Measurements from ENCODE around the gene SLC25A1. TPM values are rescaled to one million over a fixed set of nuclear protein-coding genes. Genes with fewer than 3 reads are reported as not detected.

Gene SLC25A1
- total RNA-seq (2013; cell fraction: nucleolus; rRNA removed) = 13.4 and 14.8 TPM in 2 replicates
- 64.5 and 75.9 TPM in 2 replicates for total RNA-seq (2014; rRNA removed)
- total RNA-seq (2014; rRNA removed; fragmentation: Illumina TruSeq; extraction: Trizol) = 18.9 and 20.2 TPM in 2 replicates
- total RNA-seq (2021) = 79.0 and 90.6 TPM in 2 replicates
- polyA plus RNA-seq (2011; ENCODE audit: low read depth) = 30.4 TPM
- 9.9 and 21.2 TPM in 2 replicates for polyA plus RNA-seq (2011; rRNA removed)
- 54.7 and 56.4 TPM in 2 replicates for polyA plus RNA-seq (2011; cell fraction: cytosol; rRNA removed)
- 41.4 and 46.8 TPM in 2 replicates for polyA plus RNA-seq (2011; cell fraction: nucleus; rRNA removed)
- 57.4 and 70.6 TPM in 2 replicates for polyA plus RNA-seq (2012)
- 10.8 and 27.5 TPM in 2 replicates for polyA plus RNA-seq (2014; fragmentation: Illumina TruSeq; extraction: Trizol)
- polyA plus RNA-seq (2014; fragmentation: Nextera tagmentation; extraction: Ambion mirVana) = 1 to 10 TPM; 2.3 to 7.8 TPM
- polyA plus RNA-seq (2014; rRNA removed) = 59.8 and 67.2 TPM in 2 replicates
- polyA plus RNA-seq (2016; fragmentation: Nextera tagmentation; extraction: Ambion mirVana) = 10 to 100 TPM; 33.2 to 75.3 TPM
- polyA minus RNA-seq (2011; rRNA and poly(A)+ RNA removed) = 17.8 and 31.0 TPM in 2 replicates
- 17.1 and 18.1 TPM in 2 replicates for polyA minus RNA-seq (2011; cell fraction: cytosol; rRNA and poly(A)+ RNA removed)
- 8.6 and 17.0 TPM in 2 replicates for polyA minus RNA-seq (2011; cell fraction: nucleus; rRNA and poly(A)+ RNA removed)
- percentile 69 among the genes with signal in this experiment for Bru-seq, nascent RNA
- BruChase-seq, experiment 1, labeled RNA remaining after a 6-hour chase = percentile 81 among the genes with signal in this experiment
- BruChase-seq, experiment 2, labeled RNA remaining after a 2-hour chase = percentile 67 among the genes with signal in this experiment
- long read RNA-seq, experiment 1, transcript SLC25A1-202 (9 exons, 1,514 nt) = minor isoform, 5 of 67 reads
- long read RNA-seq, experiment 1, transcript SLC25A1-201 (9 exons, 1,648 nt) = major isoform, 46 of 67 reads
- long read RNA-seq, experiment 1, partial matches to known transcripts = 7 of 67 reads
- long read RNA-seq, experiment 1, other reads (novel, unspliced or antisense) = 9 of 67 reads
- long read RNA-seq, experiment 2, partial matches to known transcripts = 3 of 6 reads
- long read RNA-seq, experiment 2, other reads (novel, unspliced or antisense) = 1 of 6 reads

DNA sequence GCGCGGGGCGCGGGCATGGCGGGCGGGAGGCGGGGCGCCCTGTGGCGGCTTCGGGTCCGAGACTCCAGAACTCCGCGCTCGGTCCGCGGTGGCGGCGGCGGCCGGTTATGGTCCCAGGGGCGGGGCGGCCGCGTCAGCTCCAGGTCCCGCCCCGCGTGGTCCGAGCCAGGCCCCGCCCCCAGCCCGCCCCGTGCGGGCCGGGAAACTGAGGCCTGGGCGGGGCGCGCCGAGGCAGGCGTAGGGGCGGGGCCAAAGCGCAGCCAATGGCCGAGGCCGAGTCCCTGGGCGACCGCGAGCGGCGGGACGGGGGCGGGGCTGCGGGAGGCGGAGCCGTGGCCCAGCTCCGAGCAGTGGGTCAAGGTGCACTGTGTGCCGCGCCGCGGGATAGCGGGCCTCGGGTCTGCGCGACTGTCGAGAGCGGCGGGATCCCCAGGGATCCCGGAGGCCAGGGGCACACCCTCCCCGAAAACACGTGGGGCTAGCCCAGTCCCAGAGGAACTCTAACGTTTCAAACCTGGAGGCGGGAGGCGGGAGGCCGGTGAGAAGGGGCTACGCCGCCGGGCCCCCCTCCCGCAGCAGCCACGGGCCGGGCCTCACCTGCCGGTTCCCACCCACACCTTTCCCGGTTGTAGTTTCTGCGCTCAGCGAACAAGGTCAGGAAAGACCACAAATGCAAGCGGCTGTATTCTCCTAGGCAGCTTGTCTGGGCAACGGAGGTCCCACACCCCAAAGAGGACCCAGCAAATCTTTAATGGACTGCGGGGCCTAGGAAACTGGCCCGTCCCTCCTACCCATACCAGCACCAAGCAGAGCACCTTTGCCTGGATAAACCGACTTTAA lies at the start of gene SLC25A1:
TSS of gene SLC25A1 (minus strand) at position 80 of the 840 bp plus-strand sequence. CDS start at position 17, 63 bp downstream.
- Histone ChIP-seq H4K20me1 (ENCODE audit: control insufficient read depth, insufficient read depth) (no peaks in the 10 kb centered on the region), H3K9me3 (replicated peaks; ENCODE audit: control insufficient read depth, insufficient read depth, low read length) (no peaks in the 10 kb centered on the region), H3K36me3 (ENCODE audit: control insufficient read depth in 2 of 2, insufficient read depth in 2 of 2, low read length in 1 of 2) (no peaks in the 10 kb centered on the region; a peak in 1 of 4 replicates), H2AFZ (ENCODE audit: control insufficient read depth, low read depth, low read length) (peak within 1 kb of the TSS; percentile 85), H3K27me3 (replicated peaks in 1 of 2; ENCODE audit: control insufficient read depth in 2 of 2, insufficient read depth in 2 of 2, low read length in 1 of 2) (peaks cover 0 to 1% of the 10 kb centered on the region in 2 experiments; a peak in 1 of 4 replicates), H3K9ac (ENCODE audit: control insufficient read depth, insufficient read depth, low read length) (peak within 1 kb of the TSS; percentile 72), H3K4me1 (ENCODE audit: control insufficient read depth, insufficient read depth, low read length) (peaks cover 22% of the 10 kb centered on the region), H3K4me3 (peak within 1 kb of the TSS; percentile 76), H3K27ac (ENCODE audit: control insufficient read depth, insufficient read depth) (peak within 1 kb of the TSS; percentile 74), H3K79me2 (ENCODE audit: control insufficient read depth, insufficient read depth, low read length) (peaks cover 22% of the 10 kb centered on the region), H3K4me2 (ENCODE audit: control insufficient read depth, insufficient read depth) (peak within 1 kb of the TSS; percentile 98)
- BruUV-seq (replicated peaks) = no TSS peak
- ChIA-PET SMC1A (ENCODE audit: uncharacterized antibody, unreplicated experiment) (interaction anchor here (0.7 to 3.0 kb wide), 6 partner anchors 21 to 431 kb away, joined by 3 to 19 read pairs (median 3); partner anchors contain the start of genes CDC45, ESS2 and UFD1), POLR2A (interaction anchor here (0.6 to 1.1 kb wide), 6 partner anchors 9 to 268 kb away, joined by 3 read pairs; partner anchors contain the start of genes C22orf39 and ESS2), CTCF (interaction anchor here (0.5 to 3.6 kb wide), 27 partner anchors 9 to 451 kb away, joined by 3 to 36 read pairs (median 4); partner anchors contain the start of genes C22orf39, CDC45 and ESS2), RAD21 (ENCODE audit: unreplicated experiment) (interaction anchor here (0.8 to 2.3 kb wide), 18 partner anchors 35 to 451 kb away, joined by 3 to 21 read pairs (median 4); partner anchors contain the start of genes C22orf39, CDC45, ESS2 and HIRA)
- FAIRE-seq (peak; percentile 61), DNase-seq (ENCODE audit: low read depth, low spot score) (peak; percentile 39), ATAC-seq (peak; percentile 88)
- in situ Hi-C loops (cut with MboI) = no loop called here
- 1% methylated on average over 33 of the region's 86 CpGs for WGBS (ENCODE audit: insufficient coverage, insufficient replicate concordance, low lambda C conversion rate, missing lambda C conversion rate)
- intact Hi-C loops (cut with micrococcal nuclease; ENCODE audit: unreplicated experiment) = loop anchor here (2.0 to 5.0 kb wide), 4 partner anchors 34 to 452 kb away; partner anchors contain the start of genes C22orf39, ESS2, HIRA and MRPL40
- TF ChIP-seq CHD4 (IDR thresholded peaks at IDR 0.05) (no peak), ETV6 (conservative IDR thresholded peaks at IDR 0.05 in 1 of 2, IDR thresholded peaks at IDR 0.05 in 1 of 2; ENCODE audit: borderline replicate concordance in 1 of 2, low read depth in 1 of 2) (no peak), BHLHE40 (IDR thresholded peaks at IDR 0.05; ENCODE audit: borderline replicate concordance in 1 of 2, low read depth in 2 of 2, low read length in 1 of 2) (peak in 1 of 2 experiments; percentile 47; a peak in 1 of 4 replicates), MXI1 (IDR thresholded peaks at IDR 0.05; ENCODE audit: low read depth, low read length) (peak; percentile 58; the same call in 1 of the 2 replicates), NR2C1 (IDR thresholded peaks at IDR 0.05) (peak; percentile 59), NR2F1 (conservative IDR thresholded peaks at IDR 0.05) (peak; percentile 37; the same call in 1 of the 2 replicates), MEF2B (IDR thresholded peaks at IDR 0.05; ENCODE audit: partially characterized antibody, poor library complexity, severe bottlenecking) (peak; percentile 47), LARP7 (IDR thresholded peaks at IDR 0.05) (no peak), SMAD5 (IDR thresholded peaks at IDR 0.05; ENCODE audit: low read depth) (no peak), NFYB (IDR thresholded peaks at IDR 0.05; ENCODE audit: insufficient read depth, low read depth, low read length) (no peak), ZBED1 (IDR thresholded peaks at IDR 0.05; ENCODE audit: borderline replicate concordance) (no peak), POLR2A (IDR thresholded peaks at IDR 0.05; ENCODE audit: low read depth, low read length) (peak; percentile 59), RUNX3 (IDR thresholded peaks at IDR 0.05; ENCODE audit: low read length) (peak; percentile 15; the same call in 1 of the 2 replicates), SP1 (IDR thresholded peaks at IDR 0.05; ENCODE audit: low read depth, low read length) (peak; percentile 45), GATAD2B (conservative IDR thresholded peaks at IDR 0.05; ENCODE audit: low read depth) (peak; percentile 76), CHD2 (IDR thresholded peaks at IDR 0.05; ENCODE audit: borderline replicate concordance, low read depth, low read length) (peak; percentile 42; the same call in 1 of the 2 replicates)
- TF ChIP-seq, protein P1, sequence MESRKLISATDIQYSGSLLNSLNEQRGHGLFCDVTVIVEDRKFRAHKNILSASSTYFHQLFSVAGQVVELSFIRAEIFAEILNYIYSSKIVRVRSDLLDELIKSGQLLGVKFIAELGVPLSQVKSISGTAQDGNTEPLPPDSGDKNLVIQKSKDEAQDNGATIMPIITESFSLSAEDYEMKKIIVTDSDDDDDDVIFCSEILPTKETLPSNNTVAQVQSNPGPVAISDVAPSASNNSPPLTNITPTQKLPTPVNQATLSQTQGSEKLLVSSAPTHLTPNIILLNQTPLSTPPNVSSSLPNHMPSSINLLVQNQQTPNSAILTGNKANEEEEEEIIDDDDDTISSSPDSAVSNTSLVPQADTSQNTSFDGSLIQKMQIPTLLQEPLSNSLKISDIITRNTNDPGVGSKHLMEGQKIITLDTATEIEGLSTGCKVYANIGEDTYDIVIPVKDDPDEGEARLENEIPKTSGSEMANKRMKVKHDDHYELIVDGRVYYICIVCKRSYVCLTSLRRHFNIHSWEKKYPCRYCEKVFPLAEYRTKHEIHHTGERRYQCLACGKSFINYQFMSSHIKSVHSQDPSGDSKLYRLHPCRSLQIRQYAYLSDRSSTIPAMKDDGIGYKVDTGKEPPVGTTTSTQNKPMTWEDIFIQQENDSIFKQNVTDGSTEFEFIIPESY (IDR thresholded peaks at IDR 0.05) = no peak

Measured in GM12878 (cell line).